HG02763 (cell line): ENCODE measurements around the gene THTPA.
"Not testable (repeated sequence)": the region's sequence is repeated elsewhere in the genome, so short reads cannot be mapped to it uniquely, and the experiment has no call there.

Source experiments
- ATAC-seq: cut with Tn5 transposase; IDR thresholded peaks from one replicate; pipeline ENCODE4 v1.9.1; 2021; ENCODE audit warnings: mild to moderate bottlenecking, moderate library complexity; ENCODE audit not compliant: unreplicated experiment

Gene THTPA

GRCh38 chr14:23582906-23583760 is 27.1 kb downstream of the THTPA start:
- no peak for ATAC-seq

- not testable (repeated sequence) for ATAC-seq
These were observed 27.9 kb downstream of the THTPA start for GRCh38 chr14:23583761-23584526.

GRCh38 chr14:23584527-23585203 is 28.6 kb downstream of the THTPA start:
- ATAC-seq, result not testable (repeated sequence)

- peak; percentile 98 for ATAC-seq
These were observed 33.0 kb downstream of the THTPA start for GRCh38 chr14:23588884-23589598.

- no peak for ATAC-seq
These were observed 33.5 kb downstream of the THTPA start for GRCh38 chr14:23589606-23590005.

GRCh38 chr14:23590198-23590597 is 34.1 kb downstream of the THTPA start:
- no peak for ATAC-seq

GRCh38 chr14:23594191-23594590 is 38.1 kb downstream of the THTPA start:
- ATAC-seq, result not testable (repeated sequence)

GRCh38 chr14:23600322-23600707 is 44.2 kb downstream of the THTPA start:
- ATAC-seq, result no peak

GRCh38 chr14:23600806-23601205 is 44.7 kb downstream of the THTPA start:
- ATAC-seq, result no peak

- ATAC-seq, result no peak
These were observed 45.4 kb downstream of the THTPA start for GRCh38 chr14:23601424-23601823.

- ATAC-seq, result no peak
These were observed 45.7 kb downstream of the THTPA start for GRCh38 chr14:23601845-23602180.

GRCh38 chr14:23602181-23603095 is 46.4 kb downstream of the THTPA start:
- ATAC-seq, result no peak

- ATAC-seq, result no peak
These were observed 47.0 kb downstream of the THTPA start for GRCh38 chr14:23603103-23603502.

- ATAC-seq, result no peak
These were observed 48.1 kb downstream of the THTPA start for GRCh38 chr14:23604148-23604547.

- no peak for ATAC-seq
These were observed 48.7 kb downstream of the THTPA start for GRCh38 chr14:23604675-23605170.

- peak; percentile 82 for ATAC-seq
These were observed 50.0 kb downstream of the THTPA start for GRCh38 chr14:23605931-23606585.

- no peak for ATAC-seq
These were observed 52.4 kb downstream of the THTPA start for GRCh38 chr14:23608454-23608853.

GRCh38 chr14:23609001-23609400 is 52.9 kb downstream of the THTPA start:
- no peak for ATAC-seq

- ATAC-seq, result not testable (repeated sequence)
These were observed 53.5 kb downstream of the THTPA start for GRCh38 chr14:23609411-23610089.
